Measurements from ENCODE around the gene OR2V1.
"Not testable (repeated sequence)": the region's sequence is repeated elsewhere in the genome, so short reads cannot be mapped to it uniquely, and the experiment has no call there.

OR2V1 gene

GRCh38 chr5:181127907-181128626, 2.9 kb downstream of the OR2V1 start:
- no peak for DNase-seq

GRCh38 chr5:181127456-181127855, 3.5 kb downstream of the OR2V1 start:
- DNase-seq: no peak

DNA sequence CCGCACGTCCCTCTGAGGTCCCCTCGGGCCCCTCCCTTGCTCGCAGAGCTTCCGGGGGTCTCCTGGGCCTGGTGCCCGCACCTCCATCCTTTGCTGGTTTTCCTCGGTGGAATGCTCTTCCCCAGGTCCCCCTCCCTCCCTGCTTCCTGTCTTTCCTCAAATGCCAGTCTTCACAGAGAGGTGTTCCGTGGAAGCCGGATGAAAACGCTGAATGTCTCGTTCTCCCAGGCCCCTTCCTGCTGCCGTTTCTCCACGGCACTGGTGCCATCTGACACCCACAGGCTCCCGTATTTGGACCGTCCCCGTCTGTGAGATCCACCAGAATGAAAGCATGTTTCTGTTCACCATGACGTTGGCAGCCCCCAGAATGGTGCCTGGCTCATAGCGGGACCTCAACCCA, 4.1 kb downstream of the OR2V1 start:
- no peak for DNase-seq

DNA sequence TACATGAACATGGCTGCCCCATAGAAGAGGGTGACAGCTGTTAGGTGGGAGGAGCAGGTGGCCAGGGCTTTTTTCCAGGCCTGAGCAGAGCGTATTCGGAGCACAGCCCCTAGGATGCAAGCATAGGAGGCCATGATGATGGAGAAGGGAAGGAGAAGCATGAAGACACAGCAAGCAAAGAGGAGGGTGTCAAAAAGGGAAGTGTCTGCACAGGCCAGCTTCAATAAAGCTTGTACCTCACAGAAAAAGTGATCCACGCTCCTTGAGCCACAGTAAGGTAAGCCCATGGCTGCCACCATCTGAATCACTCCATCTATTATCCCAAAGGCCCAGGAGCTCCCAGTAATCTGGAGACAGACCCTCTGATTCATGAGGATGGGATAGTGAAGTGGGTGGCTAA, 6.4 kb downstream of the OR2V1 start:
- no peak for DNase-seq

GRCh38 chr5:181121675-181122561, 9.1 kb downstream of the OR2V1 start:
- DNase-seq: no peak

- no peak for DNase-seq
Observed at GRCh38 chr5:181120761-181121160, 10.2 kb downstream of the OR2V1 start.

- DNase-seq: no peak
Observed at GRCh38 chr5:181120306-181120705, 10.7 kb downstream of the OR2V1 start.

DNA sequence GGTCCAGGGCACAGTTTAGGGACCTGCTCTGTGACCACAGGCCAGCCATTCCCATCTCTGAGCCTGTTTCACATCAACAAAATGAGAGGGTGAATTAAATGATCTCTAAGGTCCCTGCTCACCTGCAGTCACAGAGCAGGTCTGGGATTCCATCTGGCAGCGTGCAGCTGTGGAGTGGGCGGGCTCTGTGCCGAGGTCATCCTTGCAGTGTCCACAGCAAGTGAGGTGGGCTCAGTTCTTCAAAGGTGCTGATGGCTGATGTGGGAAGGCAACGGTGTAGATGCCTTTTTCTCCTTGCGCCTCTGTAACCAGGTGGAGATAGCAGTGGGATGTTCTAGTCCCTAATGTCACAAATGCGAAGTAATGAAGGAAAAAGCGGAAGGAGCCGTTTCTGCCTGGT, 11.9 kb downstream of the OR2V1 start:
- DNase-seq: no peak

GRCh38 chr5:181118369-181118768, 12.6 kb downstream of the OR2V1 start:
- DNase-seq: no peak

DNA sequence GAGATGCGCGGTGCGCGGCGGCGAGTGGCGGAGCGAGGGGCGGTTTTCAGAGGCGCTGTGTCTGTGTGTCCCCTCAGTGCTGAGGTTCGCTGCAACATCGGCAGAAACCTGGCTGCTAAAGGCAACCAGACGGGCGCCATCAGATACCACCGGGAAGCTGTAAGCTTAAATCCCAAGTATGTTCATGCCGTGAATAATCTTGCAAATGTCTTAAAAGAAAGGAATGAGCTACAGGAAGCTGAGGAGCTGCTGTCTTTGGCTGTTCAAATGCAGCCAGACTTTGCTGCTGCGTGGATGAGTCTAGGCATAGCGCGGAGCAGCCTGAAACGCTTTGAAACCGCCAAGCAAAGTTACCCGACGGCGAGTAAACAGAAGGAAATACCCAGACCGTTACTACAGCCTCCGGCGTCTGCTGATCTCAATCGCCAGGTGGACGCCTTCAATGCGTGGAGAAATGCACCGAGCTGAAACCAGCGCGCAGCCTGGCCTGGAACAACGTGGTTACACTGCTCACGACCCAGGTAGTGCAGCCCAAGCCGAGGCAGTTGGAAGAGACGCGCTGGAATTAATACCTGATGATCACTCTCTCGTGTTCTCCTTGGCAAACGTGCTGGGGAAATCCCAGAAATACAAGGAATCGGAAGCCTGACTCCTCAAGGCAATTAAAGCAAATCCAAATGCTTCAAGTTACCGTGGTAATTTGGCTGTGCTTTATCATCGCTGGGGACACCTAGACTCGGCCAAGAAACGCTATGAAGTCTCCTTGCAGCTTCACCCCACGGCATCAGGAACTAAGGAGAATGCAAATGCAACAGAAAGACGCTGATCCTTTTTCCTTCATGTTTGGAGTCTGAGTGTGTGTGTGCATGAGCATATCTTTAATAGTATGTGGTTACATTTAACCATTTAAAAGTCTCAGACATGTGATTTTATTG, 15.9 kb downstream of the OR2V1 start:
- DNase-seq: no peak

DNA sequence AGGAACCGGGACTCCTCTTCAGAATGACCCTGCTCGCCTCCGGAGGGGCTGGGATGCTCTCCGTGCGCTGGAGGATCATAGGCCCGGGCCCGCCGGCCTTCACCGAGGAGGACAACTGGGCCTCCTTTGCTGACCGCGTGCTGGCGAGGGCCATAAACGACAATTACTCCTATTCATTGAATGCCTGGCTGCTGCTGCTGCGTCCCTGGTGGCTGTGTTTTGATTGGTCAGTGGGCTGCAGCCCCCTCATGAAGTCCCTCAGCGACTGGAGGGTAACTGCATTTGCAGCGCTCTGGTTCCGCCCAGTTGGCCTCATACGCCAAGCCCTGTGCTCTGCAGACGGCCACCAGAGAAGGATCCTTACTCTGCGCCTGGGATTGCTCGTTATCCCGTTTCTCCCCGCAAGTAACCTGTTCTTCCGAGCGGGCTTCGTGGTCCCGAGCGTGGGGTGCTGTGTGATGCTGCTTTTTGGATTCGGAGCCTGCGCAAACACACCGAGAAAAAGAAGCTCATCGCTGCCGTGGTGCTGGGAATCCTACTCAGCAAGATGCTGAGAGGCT, 16.6 kb downstream of the OR2V1 start:
- DNase-seq: no peak

- not testable (repeated sequence) for DNase-seq
Observed at GRCh38 chr5:181113572-181113971, 17.4 kb downstream of the OR2V1 start.

- DNase-seq: no peak
Observed at GRCh38 chr5:181112476-181112875, 18.5 kb downstream of the OR2V1 start.

DNA sequence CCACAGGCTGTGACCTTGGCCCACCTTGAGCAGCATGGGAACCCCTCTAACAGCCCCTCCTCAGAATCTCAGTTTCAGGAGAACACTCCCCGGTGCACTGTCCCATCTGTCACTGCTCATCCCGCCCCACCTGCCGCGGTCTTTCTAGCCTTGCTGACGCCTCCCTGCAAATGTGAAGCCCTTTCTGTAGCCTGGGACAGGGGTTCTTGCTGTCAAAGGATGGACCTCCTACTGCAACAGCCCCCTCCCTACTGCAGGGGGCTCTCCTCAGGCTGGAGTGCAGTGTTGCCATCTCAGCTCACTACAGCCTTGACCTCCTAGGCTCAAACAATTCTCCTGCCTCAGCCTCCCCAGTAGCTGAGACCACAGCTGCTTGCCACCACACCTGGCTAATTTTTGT, 20.0 kb downstream of the OR2V1 start:
- DNase-seq: no peak

DNA sequence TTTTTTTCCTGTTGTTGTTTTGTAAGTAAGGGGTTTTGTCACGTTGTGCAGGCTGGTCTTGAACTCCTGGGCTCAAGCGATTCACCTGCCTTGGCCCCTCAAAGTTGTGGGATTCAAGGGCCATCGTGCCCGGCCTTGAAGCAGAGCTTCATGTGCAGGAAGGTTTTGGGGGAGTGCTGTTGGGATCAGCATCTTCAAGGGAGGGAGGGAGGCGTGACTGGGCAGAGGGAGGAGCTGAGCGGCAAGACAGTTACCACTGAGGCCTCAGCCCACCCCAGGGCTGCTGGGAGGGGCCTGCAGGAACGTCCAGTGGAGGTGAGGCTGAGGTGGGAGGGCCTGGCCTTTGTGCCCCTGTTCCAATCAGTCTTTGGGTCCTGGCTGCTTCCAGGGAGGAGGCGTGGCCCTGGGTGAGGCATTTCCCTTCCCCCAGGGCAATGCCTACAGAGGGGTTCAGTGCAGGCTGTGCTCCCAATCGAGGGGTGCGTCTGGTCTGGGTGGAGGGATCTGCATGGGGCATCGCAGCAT, 21.4 kb downstream of the OR2V1 start:
- DNase-seq: no peak

DNA sequence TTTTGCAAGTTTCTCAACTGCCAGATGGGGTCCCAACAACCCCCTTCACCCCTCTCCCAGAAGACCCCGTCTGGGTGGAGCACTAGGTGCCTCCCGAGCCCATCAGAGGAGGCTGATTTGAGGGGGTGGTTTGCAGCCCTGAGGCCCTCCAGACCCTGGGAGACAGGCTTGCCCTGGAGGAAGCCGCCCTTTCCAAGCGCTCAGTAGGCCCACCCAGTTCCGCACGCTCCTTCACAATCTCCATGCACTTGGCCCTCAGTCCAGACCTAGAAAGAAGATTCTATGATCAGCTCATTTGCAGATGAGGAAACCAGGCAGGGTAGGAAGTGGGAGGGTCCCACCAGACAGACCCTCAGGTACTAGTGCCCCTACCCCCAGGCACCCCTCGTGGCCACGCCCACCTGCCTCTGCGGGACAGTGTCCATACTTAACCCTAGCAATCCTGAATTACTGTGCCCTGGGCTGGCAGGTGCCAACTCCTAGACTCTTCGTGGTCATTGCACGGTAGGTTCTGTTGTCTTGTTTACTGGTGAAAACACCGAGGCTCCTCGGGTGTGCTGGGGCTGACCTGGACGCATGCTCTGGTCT, 22.3 kb downstream of the OR2V1 start:
- no peak for DNase-seq

DNA sequence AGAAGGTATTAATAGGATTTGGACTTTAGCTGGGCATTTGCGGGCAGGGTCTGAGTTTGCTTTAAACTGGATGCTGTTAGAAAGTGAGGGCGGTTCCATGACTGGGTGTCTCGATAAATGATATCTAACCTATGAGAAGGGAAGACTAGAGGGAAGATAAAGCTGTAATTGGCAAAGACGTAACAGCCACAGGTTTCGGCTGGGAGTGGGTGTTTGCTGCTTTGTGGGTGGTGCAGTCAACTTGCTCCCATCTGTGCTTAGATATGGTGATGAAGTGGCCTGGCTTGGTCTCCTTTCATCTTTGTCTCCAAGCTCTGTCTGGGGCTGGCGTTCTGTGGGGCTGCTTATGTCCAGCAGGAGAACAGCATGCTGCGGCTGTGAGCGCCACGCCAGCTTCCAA, 23.3 kb downstream of the OR2V1 start:
- DNase-seq: no peak

DNA sequence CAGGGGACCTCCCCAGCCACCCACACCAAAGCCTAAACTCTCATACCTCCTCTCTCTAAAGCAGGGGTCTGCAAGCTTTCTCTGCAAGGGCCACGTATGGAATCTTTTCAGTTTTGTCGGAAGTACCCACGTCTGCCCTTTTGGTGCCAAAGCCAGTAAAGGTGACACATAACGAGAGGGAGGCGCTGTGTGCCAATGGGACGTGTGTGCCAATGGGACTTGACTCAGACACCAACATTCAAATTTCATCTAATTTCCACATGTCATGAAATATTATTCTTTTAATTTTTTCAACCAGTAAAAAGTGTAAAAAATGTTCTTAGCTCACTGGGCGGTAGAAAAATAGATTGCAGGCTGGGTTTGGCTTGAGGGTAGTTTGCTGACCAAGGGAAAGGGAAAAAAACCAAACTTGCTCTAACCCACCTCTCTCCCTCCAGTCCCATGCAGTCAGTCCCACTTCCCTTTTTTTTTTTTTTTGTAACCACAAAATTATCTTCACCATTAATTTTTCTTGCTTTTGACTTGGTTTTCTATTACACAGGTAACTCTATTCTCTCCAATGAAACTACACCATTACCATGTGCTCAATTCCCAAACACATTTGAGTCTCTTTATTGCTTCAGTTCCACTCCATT, 25.5 kb downstream of the OR2V1 start:
- DNase-seq: no peak

DNA sequence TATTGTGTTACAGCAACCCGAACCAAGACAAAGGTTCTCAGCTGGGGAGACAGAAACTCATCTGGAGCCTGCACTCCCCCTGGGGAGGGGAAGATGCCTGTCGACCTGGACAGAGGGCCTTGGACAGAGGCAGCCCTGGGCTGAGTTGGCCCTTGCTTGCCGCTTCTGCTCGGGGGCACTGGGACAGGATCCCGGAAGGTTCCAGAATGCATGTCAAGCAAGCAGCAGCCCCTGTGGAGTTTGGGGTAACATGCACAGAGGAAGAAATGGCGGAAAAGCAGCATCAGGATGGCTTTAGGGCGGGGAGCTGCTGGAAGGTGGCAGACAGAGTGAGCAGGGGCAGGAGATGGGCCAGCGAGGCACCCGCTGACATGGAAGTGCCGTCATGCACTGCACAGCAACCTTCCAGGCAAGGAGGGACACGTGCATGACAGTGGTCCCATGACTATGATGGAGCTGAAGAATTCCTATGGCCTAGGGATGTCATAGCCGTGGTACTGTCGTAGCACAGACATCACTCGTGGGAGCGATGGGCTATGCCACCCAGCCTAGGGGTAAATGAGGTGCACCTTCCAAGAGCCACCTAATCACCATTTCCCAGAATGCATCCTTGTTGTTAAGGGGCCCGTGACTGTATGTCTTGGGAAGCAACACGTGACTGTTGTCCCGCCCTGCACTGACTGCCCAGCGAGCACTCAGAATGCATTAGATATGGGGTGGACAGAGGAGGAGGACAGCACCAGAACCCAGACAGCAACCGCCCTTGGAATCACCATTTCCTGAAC, 26.2 kb downstream of the OR2V1 start:
- not testable (repeated sequence) for DNase-seq

GRCh38 chr5:181104259-181104568, 26.8 kb downstream of the OR2V1 start:
- DNase-seq: not testable (repeated sequence)
